NCI-H2107 treated with DMSO at 0.1 percent for 48 hours (cell line): ENCODE measurements around the gene POLE.

Experiments
- DNase-seq: peaks from one replicate; lab custom pipeline; 2025; ENCODE audit not compliant: unreplicated experiment; lab: John Stamatoyannopoulos, UW

The POLE gene

DNA sequence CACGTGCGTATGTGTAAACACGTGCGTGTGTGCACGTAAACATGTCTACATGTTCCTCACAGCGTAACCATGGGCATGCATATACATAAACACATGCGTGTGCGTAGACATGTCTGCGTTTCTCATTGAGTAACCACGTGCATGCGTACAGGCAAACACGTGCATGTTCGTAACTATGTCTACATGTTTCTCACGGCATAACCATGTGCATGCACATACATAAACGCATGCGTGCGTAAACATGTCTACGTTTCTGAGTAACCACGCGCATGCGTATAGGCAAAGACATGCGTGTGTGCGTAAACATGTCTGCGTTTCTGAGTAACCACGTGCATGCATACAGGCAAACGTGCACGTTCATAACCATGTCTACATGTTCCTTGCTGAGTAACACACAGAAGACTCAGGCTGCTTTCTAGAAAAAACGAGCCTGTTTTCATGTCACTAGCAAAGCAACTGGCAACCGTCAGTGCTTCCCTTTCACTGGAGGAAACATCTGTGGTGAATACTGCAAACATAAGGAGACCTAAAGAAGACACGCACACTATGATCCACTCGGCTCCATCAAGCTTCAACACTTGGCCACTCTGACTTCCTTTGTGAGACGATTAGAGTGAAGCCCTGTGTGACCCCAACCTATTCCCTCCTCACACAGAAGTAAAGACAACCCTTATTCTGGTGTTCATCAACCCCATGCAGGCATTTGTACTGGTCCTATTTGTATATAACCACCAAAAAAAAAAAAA lies 28.8 kb downstream of the POLE start:
- no peak for DNase-seq

DNA sequence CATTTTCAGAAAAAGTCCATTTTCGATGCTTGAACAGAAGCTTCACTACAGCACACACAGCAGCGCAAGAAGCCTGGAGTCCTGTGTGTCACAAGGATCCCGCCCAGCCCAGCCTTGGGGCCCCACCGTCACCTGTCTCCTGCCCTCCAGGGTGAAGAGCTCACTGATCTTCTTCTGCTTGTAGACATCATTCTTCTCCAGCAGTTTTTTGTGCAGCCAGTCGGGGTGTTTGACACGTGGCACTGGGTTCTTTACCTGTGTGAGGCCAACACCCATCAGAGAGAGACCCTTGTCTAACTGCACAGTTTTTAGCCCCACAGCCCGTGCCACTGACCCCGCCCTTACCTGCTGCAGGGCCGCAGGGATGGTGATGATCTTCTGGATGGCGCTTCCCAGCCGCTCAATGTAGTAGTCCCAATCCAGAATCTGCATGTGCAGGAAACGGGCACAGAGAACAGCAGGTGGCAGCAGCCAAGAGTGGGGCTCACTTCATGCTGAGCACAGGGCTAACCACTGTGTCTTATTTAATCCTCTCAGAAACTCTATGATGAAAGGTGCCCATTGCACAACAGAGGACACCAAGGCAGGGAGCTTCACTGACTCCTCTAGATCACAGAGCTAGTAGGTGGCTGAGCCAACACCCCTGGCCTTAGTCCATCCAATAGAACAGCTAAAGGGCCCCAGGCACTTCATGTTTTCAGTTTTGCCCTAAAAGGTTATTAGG lies 30.0 kb downstream of the POLE start:
- DNase-seq, result no peak

DNA sequence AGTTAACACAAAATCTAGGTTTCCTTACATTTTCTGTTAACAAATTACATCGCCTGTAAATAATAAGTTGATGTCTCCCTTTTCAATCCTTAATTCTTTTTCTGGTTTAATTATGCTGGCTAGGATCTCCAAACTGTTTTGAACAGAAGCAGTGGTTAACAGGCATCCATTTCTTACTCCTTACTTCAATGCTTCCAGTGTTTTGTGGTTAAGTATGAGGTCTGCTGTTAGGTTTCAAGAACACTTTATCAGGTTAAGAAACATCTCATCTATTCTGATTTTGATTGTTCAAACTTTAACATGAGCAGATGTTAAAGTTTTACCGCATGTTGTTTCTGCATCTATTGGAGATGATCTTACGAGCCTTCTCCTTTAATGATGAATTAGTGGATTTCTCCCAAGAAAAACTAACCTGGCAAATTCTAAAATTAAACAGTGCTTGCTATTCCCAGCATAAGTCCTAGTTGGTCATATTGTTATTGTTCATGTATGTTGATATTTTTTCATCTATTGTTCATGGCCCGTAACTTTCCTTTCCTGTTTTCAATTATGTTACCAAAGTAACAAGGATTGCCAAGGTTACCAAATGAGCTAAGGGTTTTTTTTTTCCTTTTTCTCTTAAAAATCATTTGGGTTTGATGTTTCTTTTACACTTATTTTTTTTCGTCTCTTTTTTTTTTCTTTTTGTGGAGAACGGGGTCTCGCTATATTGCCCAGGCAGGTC lies 33.4 kb downstream of the POLE start:
- no peak for DNase-seq

DNA sequence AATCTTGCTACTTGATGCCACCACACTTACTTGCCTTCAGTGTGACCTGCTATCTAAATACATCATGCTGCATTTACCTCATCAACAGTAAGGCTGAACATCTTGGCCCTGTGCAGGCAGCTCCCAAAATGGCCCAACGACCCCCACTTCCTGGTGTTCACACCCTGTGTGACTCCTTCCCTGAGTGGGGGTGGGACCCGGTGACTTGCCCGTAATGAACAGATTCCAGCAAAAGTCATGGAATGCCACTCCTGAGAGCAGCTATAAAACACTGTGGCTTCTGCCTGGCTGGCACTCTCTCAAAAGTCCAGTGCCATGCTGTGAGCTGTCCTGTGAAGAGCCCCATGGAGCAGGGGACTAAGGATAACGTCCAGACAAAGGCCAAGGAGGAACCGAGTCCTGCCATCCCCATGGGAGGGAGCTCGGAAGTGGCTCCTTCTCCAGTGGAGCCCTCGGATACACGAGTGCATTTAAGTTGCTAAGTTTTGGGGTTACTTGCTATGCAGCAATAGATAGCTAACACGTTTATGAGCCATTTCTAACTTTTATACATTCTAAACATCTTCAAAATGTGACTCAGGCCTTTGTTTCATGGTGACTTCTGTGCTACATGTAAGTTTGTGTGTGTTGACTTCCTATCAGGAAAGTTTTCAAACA lies 35.6 kb downstream of the POLE start:
- peak; percentile 100 for DNase-seq

GRCh38 chr12:132649226-132649945 lies 37.8 kb downstream of the POLE start:
- DNase-seq, result no peak

- no peak for DNase-seq
Observed at GRCh38 chr12:132648616-132649225, 38.4 kb downstream of the POLE start.

DNA sequence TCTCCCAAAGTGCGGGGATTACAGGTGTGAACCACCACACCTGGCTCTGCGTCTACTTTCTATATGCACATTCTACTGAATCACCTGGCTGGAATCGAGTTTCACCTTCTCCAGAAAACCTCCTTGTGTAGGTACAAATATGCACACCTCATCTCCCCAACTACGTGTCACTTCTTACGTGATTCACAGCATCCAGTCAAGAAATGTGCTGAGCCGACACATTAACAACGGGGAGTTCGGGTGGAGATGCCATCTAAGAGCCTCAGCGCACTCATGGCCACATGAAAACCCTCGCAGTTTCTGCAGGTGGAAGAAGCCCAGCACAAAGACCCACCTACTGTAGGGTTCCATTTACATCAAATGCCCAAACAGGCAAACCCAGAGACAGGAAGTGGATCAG lies 39.3 kb downstream of the POLE start:
- DNase-seq, result no peak

- DNase-seq, result no peak
Observed at GRCh38 chr12:132646850-132647249, 40.3 kb downstream of the POLE start.

- DNase-seq, result no peak
Observed at GRCh38 chr12:132642846-132643835, 44.0 kb downstream of the POLE start.

GRCh38 chr12:132641811-132642650 lies 45.1 kb downstream of the POLE start:
- no peak for DNase-seq

DNA sequence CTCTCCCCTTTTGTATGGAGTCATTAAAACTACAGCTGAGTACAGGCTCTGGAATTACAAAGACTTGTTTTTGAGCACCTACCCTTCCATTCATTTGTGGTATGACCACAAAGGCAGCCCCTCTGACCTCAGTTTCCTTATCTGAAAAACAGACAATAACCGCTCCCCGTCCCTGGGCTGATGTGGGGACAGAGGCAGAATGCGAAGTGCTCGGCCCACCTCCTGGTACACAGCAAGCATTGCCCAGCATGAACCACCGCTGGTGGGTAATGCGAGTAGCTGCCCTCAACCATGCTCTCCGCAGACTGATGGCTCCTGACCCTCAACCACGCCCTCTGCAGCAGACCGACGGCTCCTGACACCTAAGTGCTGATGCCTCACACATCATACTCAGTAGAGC lies 46.2 kb downstream of the POLE start:
- no peak for DNase-seq

GRCh38 chr12:132639956-132640520 lies 47.1 kb downstream of the POLE start:
- DNase-seq, result no peak

GRCh38 chr12:132638541-132639408 lies 48.4 kb downstream of the POLE start:
- peak; percentile 16 for DNase-seq

- no peak for DNase-seq
Observed at GRCh38 chr12:132637811-132638210, 49.3 kb downstream of the POLE start.

DNA sequence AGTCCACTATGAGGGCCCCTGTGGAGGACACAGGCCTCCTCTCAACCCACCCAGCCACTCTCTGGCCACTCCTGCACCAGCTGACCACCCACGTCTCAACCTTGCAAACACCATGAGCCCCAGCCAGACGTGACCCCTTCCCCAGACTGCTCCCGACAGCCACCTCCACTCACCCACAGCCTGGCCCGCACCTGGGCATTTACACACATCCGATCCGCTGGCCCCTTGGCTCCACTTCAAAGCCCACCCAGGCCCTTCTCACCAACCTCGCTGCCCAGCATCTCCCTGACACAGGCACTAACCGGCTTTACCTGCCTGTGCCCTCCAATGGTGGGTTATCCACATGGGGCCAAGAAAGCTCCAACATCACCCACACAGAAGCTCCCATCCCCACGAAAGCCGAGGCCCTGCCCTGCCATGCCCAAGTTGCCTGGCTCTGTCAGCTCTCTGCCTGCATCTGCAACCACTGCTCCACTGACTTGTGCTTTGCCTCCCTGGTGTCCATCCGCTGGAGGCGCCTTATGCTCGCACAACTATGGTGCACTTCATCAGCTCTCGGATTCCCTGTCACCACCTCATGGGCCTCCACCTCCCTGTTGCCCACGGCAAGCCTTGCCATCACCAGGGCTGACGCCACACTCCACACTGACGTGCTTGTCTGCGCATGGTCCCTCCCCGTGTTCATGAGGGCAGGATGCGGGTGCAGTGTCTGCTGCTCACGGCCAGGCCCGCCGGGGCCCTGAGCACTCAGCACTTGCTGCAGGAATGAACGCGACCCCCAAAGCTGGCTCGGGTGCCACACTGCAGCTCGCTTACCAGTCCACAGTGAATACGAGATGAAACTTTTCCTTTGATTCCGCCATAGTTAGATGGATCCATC lies 51.8 kb downstream of the POLE start:
- DNase-seq, result no peak

GRCh38 chr12:132634411-132634990 lies 52.6 kb downstream of the POLE start:
- no peak for DNase-seq
